ENCODE data around the gene IPPK.

The IPPK gene, protein sequence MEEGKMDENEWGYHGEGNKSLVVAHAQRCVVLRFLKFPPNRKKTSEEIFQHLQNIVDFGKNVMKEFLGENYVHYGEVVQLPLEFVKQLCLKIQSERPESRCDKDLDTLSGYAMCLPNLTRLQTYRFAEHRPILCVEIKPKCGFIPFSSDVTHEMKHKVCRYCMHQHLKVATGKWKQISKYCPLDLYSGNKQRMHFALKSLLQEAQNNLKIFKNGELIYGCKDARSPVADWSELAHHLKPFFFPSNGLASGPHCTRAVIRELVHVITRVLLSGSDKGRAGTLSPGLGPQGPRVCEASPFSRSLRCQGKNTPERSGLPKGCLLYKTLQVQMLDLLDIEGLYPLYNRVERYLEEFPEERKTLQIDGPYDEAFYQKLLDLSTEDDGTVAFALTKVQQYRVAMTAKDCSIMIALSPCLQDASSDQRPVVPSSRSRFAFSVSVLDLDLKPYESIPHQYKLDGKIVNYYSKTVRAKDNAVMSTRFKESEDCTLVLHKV

GRCh38 chr9:92669890-92670708 lies at the start of gene IPPK:
TSS of gene IPPK (minus strand) at chr9:92670131. CDS start at chr9:92669988, 143 bp downstream.
- peak; percentile 97 to 98 for DNase-seq

DNA sequence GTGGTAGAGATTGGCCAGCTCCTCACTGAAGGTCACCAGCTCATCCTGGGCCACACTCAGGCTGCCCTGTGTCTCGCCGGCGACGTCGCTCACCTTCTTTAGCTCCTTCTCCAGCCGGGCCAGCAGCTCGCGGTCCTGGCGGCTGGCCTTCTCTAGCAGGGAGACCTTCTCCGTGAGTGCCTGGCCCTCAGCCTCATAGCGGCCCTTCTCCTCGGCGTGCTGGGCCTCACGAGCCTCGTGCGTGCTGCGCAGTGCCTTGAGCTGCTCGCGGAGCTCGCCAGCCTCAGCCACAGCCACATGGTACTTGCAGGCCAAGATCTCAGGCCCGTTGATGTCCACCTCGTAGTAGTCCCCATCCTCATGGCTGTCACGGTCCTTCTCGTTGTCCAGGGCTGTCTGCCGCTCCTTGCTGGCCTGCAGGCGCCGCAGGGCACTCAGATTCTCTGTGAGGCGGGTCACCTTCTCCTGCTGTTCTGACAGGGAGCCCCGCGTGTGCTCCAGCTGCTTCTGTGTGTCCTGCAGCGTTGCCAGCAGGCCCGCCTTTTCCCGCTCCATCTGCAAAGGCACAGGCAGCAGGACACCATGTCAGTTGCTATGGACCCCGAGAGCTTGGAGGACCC lies 49.2 kb upstream of the IPPK start:
- no peak for DNase-seq

- DNase-seq, result no peak
Observed at GRCh38 chr9:92718086-92719001, 48.4 kb upstream of the IPPK start.

- no peak for DNase-seq
Observed at GRCh38 chr9:92717201-92718085, 47.5 kb upstream of the IPPK start.

DNA sequence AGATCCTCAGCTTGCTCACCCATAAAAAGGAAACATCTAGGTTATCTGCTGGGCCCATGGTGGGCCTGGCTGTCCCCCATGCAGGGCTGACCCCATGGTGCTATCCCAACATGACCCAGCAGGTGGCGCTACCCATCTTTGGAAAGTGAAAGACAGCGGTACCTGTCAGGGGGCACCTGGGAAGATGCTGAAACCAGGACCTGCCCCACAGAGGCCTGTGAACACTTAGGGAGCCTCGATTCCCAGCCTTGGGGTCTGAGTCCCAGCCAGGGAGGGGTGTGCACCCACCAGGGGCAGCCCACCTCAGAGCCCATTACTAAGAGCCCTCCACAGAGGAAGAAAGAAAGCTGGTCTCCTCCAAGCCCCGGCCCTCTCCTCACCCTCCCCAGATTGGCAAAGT lies 46.6 kb upstream of the IPPK start:
- peak; percentile 68 to 88 for DNase-seq

DNA sequence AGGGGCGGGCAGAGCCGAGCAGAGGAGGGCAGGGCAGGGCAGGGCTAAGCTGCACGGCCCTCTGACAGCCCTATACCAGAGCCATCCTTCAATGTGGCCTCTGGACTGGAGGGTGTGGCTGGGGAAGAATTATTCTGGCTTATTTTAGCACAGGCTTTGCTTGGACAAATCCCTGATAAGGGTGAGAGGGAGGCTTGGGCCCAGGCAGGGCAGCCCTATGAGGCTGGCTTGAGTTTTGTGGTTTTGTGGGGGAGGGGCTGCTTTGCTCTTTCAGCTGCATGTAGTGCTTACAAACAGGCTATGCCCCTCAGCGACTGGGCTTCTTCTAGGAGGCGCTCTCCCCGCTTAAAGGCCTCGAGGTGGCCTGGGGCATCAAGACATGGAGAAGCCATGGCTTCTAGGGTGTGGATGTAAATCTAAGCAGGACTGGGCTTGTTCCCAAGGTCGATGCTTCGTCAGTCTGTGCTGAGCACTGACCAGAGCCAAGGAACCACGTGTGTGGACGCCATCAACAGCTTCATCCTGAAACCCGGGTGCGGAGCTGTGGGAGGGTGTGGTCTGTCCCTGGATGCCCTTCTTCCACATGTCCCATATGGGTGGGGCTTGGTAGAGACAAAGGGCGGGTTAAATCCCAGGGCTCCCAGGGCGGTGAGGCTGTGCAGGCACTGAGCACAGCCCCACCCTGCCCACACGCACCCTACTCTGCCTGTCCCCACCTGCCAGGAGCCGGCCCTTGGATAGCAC lies 45.7 kb upstream of the IPPK start:
- DNase-seq, result no peak

DNA sequence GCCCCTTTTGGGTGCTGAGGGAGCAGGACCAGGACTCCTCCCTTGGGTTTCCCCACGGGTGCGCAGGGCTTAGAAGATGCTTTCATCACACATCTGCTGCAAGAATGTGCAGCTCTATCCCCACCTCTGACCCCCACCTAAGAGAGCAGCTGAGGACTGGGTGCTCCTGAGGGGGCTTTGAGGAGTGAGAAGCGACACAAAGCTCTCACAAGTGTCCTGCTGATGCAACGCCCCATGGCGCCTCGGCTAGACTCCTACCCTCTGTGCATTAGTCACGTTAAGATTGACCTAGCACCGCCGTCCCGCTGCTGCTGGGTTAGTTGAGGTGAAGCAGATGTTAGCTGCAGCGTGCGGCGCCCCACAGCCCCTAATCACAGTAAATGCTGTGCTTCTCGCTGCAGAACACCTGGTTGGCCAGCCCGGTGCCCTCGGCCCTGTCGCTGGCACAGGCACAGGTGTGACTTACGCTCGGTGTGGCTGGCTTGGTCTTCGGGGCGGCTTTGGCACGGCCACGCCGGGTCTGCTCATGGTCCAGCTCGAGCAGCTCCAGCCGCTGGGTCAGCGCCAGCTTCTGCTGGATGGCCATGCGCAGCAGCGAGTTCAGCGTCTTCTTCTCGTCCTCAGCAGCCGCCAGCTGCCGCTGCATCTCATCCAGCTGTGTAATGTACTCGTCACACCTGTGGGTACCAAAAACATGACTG lies 45.0 kb upstream of the IPPK start:
- no peak for DNase-seq

DNA sequence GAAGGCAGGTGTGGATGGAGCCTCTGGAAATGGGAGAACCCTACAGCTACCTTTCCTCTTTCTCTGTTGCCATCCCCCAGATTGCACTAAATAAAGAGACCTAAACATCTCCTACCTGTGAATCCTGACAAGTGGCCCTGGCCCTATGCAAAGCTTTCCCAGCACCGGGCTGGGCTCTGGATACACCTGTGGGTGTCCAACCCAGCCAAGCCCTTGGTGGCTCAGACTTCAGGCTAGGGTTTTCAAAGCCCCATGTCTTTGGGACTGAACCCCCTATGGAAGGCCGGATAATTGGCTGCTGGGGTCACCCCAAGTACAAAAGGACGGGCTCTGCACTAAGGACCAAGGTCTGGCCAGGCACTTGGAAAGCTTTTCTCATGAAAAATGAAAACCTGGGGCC lies 44.1 kb upstream of the IPPK start:
- DNase-seq, result no peak

- DNase-seq, result no peak
Observed at GRCh38 chr9:92713528-92713927, 43.6 kb upstream of the IPPK start.

GRCh38 chr9:92712767-92713166 lies 42.8 kb upstream of the IPPK start:
- no peak for DNase-seq

DNA sequence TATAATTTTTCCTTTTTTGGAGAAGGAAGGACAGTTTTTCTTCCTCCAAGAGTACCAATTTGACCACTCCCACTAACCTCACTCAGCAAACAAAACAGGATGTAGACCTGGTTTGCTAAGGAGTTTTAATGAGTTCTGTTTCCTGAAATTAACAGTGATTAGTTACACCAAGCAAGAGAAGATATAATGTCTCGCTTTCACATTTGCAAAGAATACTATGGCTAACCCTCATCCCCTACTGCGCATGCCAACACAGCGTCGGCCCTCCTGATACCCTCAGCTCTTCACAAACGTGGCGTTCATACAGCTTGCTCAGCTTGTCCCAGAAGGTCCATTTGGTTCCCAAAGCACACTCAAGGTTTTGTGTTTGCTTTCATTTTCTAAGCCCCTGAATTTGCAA lies 41.9 kb upstream of the IPPK start:
- no peak for DNase-seq

DNA sequence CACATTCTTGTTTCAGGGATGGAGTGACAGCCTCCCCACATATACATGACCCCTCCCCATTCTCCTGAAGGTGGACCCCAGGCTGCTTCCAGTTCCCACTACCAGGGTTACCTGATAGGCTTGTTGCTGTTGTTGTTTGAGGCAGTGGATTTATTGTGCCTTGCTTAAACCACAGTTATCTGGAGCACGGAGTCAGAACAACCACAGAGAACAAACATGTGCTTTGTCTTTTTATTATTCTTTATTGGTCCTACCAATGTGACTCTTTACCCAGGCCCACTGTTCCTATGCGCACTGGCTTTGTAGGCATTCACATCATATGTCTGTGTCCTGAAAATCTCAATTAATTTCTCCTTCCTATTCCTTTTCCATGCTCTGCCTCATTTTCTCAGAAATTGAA lies 41.2 kb upstream of the IPPK start:
- DNase-seq, result no peak

DNA sequence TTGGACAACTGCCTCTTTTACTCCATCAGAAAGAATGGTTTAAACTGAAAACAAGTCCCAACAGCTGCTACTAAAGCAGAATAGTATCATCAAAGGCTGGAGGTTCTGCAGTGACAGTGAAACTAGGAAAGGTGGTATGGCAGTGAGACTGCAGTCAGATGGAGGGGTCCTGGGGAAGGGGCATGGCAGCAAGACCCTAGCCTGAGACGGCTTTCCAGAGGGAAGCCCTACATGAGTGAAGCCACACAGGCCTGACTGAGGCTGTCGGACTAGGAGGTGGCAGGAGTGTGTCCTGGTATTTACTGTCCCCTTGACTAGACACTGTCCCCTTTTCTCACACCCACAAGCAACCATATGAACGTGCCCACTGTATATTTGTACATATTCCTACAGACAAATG lies 40.4 kb upstream of the IPPK start:
- DNase-seq, result no peak

- DNase-seq, result no peak
Observed at GRCh38 chr9:92709954-92710353, 40.0 kb upstream of the IPPK start.

DNA sequence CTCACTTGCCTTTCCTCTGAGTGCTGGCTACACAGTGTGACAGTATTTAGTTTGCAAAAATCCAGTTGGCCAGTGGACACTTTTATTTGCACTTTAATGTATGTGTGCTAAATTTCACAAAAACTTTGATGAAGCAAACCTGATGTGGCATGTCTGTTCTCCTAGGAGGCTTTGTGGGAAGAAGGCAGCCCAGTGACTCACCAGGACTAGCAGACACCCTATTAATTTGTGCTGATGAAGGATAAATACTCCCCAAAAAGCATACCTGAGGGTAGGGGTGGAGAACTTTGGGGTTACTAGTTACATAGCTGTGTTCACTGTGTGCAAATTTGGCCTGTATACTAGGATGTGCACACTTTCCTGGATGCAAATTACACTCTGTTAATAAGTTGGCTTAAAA lies 39.3 kb upstream of the IPPK start:
- DNase-seq, result no peak

DNA sequence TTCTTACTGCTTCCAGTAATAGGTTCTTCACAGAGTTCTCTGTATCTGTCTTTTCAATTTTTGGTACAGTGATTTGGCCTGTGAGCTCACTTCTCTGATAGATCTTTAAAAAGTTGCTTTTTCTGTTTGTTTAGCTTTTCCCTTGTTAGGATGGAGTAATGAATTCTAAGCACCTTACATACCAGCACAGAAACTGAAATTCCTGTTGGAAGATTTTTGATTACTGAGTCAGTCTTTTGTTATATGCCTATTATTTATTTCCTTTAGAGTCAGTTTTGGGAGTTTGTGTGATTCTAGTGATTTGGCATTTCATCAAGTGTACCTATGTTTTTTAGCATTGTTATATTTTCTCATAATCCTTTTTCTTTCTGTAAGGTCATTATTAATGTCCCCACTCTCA lies 37.6 kb upstream of the IPPK start:
- DNase-seq, result no peak

DNA sequence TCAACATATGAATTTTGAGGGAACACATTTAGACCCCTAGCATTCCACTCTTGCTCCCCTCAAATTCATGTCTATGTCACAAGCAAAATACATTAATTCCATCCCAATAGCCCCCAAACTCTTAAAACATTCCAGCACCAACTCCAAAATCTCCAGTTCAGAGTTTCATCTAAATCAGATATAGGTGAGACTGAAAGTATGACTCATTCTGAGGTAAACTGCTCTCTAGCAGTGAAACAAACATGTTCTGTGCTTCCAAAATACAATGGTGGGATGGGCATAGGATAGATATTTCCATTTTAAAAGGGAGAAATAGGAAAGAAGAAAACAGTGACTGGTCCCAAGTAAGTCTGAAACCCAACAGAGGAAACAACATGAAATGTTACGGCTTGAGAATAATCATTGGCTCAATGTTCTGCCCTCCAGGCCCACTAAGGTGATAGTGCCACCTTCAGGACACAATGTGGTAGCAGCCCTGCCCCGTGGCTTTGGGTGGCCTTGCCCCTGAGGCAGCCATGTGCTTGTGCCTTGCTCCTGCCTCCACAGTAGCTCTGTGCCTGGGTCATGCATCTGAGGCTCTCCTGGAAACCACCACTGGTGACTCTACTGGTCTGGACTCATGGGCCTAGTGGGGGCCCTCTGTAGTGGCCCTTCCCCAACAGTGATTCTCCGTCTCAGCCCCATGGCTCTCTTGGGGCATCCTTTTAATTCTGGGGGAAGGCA lies 36.4 kb upstream of the IPPK start:
- DNase-seq, result peak in 1 of 2 donors; percentile 18

GRCh38 chr9:92704528-92704927 lies 34.6 kb upstream of the IPPK start:
- no peak for DNase-seq

- DNase-seq, result no peak
Observed at GRCh38 chr9:92696619-92697018, 26.7 kb upstream of the IPPK start.
